HEK293 (cell line): ENCODE data around the gene EXOC3L2.

ENCODE experiments used
- KLF10 ChIP-seq: fragments of 450-650 bp; IDR thresholded peaks from 2 replicates; pipeline ENCODE4 v1.5.1; 2018; ENCODE audit warnings: missing biosample characterization, mild to moderate bottlenecking, missing genetic modification characterization
- SALL2 ChIP-seq: fragments of 450-650 bp; formaldehyde crosslinking; IDR thresholded peaks from 2 replicates; pipeline ENCODE4 v1.5.0; 2017; ENCODE audit warnings: missing biosample characterization, mild to moderate bottlenecking, missing genetic modification characterization, borderline replicate concordance
- ZBTB10 ChIP-seq: fragments of 450-650 bp; formaldehyde crosslinking; IDR thresholded peaks from 2 replicates; pipeline ENCODE4 v1.5.1; 2016; ENCODE audit warnings: missing biosample characterization, missing genetic modification characterization
- ZBTB20 ChIP-seq: fragments of 450-650 bp; formaldehyde crosslinking; IDR thresholded peaks from 2 replicates; pipeline ENCODE4 v1.5.1; 2016; ENCODE audit warnings: missing biosample characterization, missing genetic modification characterization
- ZBTB26 ChIP-seq: fragments of 450-650 bp; formaldehyde crosslinking; optimal IDR thresholded peaks from 2 replicates; pipeline ENCODE3; 2016; ENCODE audit warnings: missing biosample characterization, mild to moderate bottlenecking, missing genetic modification characterization
- ZBTB48 ChIP-seq: fragments of 450-650 bp; formaldehyde crosslinking; IDR thresholded peaks from 2 replicates; pipeline ENCODE4 v1.5.1; 2016; ENCODE audit warnings: missing biosample characterization, missing genetic modification characterization
- ZFHX2 ChIP-seq: fragments of 450-650 bp; formaldehyde crosslinking; conservative IDR thresholded peaks from 2 replicates; pipeline ENCODE4 v1.5.1; 2016; ENCODE audit warnings: missing biosample characterization, missing genetic modification characterization
- ZFP37 ChIP-seq: fragments of 450-650 bp; formaldehyde crosslinking; IDR thresholded peaks from 2 replicates; pipeline ENCODE4 v1.5.1; 2016; ENCODE audit warnings: missing biosample characterization, missing genetic modification characterization
- ZNF274 ChIP-seq, 2 experiments: fragments of 200-500 bp in 1 of 2; fragments of 450-650 bp in 1 of 2; sonication (Bioruptor generic) in 1 of 2; formaldehyde crosslinking in 1 of 2; IDR thresholded peaks; 2 replicates each; pipeline versions ENCODE4 v1.5.1 to v1.6.1; 2014 to 2016; ENCODE audit warnings: borderline replicate concordance in 1 of 2, inconsistent platforms in 1 of 2, low read length in 1 of 2, missing biosample characterization in 1 of 2, missing genetic modification characterization in 1 of 2
- ZNF394 ChIP-seq: fragments of 450-650 bp; formaldehyde crosslinking; IDR thresholded peaks from 2 replicates; pipeline ENCODE4 v1.5.1; 2016; ENCODE audit warnings: missing biosample characterization, missing genetic modification characterization, mild to moderate bottlenecking, moderate library complexity, borderline replicate concordance
- ZNF514 ChIP-seq: fragments of 450-650 bp; formaldehyde crosslinking; IDR thresholded peaks from 2 replicates; pipeline ENCODE4 v1.5.1; 2016; ENCODE audit warnings: missing biosample characterization, missing genetic modification characterization
- ZNF561 ChIP-seq: fragments of 450-650 bp; IDR thresholded peaks from 2 replicates; pipeline ENCODE4 v1.5.1; 2018; ENCODE audit warnings: missing biosample characterization, missing genetic modification characterization, borderline replicate concordance
- ZNF600 ChIP-seq: fragments of 450-650 bp; formaldehyde crosslinking; IDR thresholded peaks from 2 replicates; pipeline ENCODE4 v1.5.1; 2016; ENCODE audit warnings: missing biosample characterization, missing genetic modification characterization
- ZNF777 ChIP-seq: fragments of 450-650 bp; formaldehyde crosslinking; IDR thresholded peaks from 2 replicates; pipeline ENCODE4 v1.5.1; 2017; ENCODE audit warnings: missing biosample characterization, missing genetic modification characterization, borderline replicate concordance
- TF ChIP-seq, protein P1 (sequence below): sonication (generic); formaldehyde crosslinking; IDR thresholded peaks from 2 replicates; pipeline ENCODE4 v1.8.1; 2022; ENCODE audit warnings: mild to moderate bottlenecking, moderate library complexity, missing genetic modification reagents
- TF ChIP-seq, protein P2 (sequence below): fragments of 450-650 bp; formaldehyde crosslinking; IDR thresholded peaks from 2 replicates; pipeline ENCODE4 v1.5.1; 2016; ENCODE audit warnings: missing biosample characterization, missing genetic modification characterization

EXOC3L2 gene

GRCh38 chr19:45179072-45179891 is 65.9 kb downstream of the EXOC3L2 start (continued):
- TF ChIP-seq ZFHX2 (tag by site-specific recombination) (peak; percentile 68), ZBTB26 (peak; percentile 69), ZBTB48 (tag by site-specific recombination) (peak; percentile 50; the same call in 1 of the 2 replicates), ZNF394 (tag by site-specific recombination) (peak; percentile 48; the same call in 1 of the 2 replicates), KLF10 (0 out of 2 replicates have a peak, but pooled peaks have one; percentile 6), ZNF561 (tag by site-specific recombination) (peak; percentile 21; the same call in 1 of the 2 replicates), ZNF274 (IDR thresholded peaks at IDR 0.05; ENCODE audit: low read length) (no peak), ZNF274 (tag by site-specific recombination; IDR thresholded peaks at IDR 0.05; ENCODE audit: borderline replicate concordance) (no peak), ZNF514 (tag by site-specific recombination) (no peak), ZBTB10 (0 out of 2 replicates have a peak, but pooled peaks have one; percentile 38), ZFP37 (tag by site-specific recombination) (peak; percentile 78; the same call in 1 of the 2 replicates), ZNF600 (tag by site-specific recombination) (peak; percentile 23; the same call in 1 of the 2 replicates), ZBTB20 (no peak), ZNF777 (peak; percentile 84), SALL2 (tag by site-specific recombination) (no peak)
- TF ChIP-seq, protein P1, sequence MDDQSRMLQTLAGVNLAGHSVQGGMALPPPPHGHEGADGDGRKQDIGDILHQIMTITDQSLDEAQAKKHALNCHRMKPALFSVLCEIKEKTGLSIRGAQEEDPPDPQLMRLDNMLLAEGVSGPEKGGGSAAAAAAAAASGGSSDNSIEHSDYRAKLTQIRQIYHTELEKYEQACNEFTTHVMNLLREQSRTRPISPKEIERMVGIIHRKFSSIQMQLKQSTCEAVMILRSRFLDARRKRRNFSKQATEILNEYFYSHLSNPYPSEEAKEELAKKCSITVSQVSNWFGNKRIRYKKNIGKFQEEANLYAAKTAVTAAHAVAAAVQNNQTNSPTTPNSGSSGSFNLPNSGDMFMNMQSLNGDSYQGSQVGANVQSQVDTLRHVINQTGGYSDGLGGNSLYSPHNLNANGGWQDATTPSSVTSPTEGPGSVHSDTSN: 0 out of 2 replicates have a peak, but pooled peaks have one; percentile 62
- TF ChIP-seq, protein P2, sequence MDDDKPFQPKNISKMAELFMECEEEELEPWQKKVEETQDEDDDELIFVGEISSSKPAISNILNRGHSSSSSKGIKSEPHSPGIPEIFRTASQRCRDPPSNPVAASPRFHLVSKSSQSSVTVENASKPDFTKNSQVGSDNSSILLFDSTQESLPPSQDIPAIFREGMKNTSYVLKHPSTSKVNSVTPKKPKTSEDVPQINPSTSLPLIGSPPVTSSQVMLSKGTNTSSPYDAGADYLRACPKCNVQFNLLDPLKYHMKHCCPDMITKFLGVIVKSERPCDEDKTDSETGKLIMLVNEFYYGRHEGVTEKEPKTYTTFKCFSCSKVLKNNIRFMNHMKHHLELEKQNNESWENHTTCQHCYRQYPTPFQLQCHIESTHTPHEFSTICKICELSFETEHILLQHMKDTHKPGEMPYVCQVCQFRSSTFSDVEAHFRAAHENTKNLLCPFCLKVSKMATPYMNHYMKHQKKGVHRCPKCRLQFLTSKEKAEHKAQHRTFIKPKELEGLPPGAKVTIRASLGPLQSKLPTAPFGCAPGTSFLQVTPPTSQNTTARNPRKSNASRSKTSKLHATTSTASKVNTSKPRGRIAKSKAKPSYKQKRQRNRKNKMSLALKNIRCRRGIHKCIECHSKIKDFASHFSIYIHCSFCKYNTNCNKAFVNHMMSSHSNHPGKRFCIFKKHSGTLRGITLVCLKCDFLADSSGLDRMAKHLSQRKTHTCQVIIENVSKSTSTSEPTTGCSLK (tag by site-specific recombination): no peak
